ENCODE results near the gene RAC3. TPM values are rescaled to one million over a fixed set of nuclear protein-coding genes. Genes with fewer than 3 reads are reported as not detected.

The RAC3 gene
- total and polyA plus RNA-seq, 4 donors = 0.63 to 6.3 (median 3.3) TPM

DNA sequence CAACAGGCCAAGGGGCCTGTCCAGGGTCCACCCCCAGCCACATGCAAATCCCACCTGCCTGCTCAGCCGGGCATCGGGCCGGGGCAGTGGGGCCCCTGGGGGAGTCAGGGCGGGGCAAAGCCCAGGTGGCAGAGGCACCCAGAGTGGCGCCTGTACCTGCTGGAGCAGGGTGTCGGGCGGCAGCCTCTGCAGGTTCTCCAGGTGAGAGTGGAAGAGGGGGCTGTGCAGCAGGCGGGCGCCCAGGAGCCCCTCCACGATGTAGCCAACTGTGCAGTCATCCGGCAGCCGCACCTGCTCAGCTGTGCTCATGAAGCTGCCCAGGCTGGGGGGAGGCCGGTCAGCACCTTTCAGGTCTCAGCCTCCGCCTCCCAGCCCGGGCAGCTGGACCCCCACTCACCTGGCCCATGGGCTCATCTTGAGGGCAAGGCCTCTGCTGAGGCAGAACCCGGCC lies 18.1 kb downstream of the RAC3 start:
- no peak for DNase-seq (ENCODE audit: low spot score)
- Histone ChIP-seq H3K4me1 (ENCODE audit: control insufficient read depth in 4 of 4, insufficient read depth in 4 of 4, low read length in 3 of 4) (peaks cover 23 to 73% (median 59%) of the 10 kb centered on the region in 4 donors), H3K36me3 (ENCODE audit: control insufficient read depth in 4 of 4, insufficient read depth in 3 of 4, low read depth in 1 of 4, low read length in 3 of 4) (peaks cover 4 to 8% (median 4%) of the 10 kb centered on the region in 4 donors), H3K9ac (ENCODE audit: low read depth in 1 of 2, low read length in 2 of 2) (no peak overlapping the region), H3K4me3 (ENCODE audit: low read depth in 1 of 3, low read length in 3 of 3) (no peak overlapping the region), H3K27me3 (ENCODE audit: control insufficient read depth in 4 of 4, insufficient read depth in 4 of 4, low read length in 3 of 4) (no peaks in the 10 kb centered on the region), H3K9me3 (ENCODE audit: control insufficient read depth in 4 of 4, low read length in 3 of 4) (no peaks in the 10 kb centered on the region), H3K27ac (ENCODE audit: low read depth in 1 of 2, low read length in 2 of 2) (peak overlapping the region; percentile 12)
- no peak for TF ChIP-seq RAD21 (IDR thresholded peaks at IDR 0.05)
- no peak for TF ChIP-seq HNF4A (conservative IDR thresholded peaks at IDR 0.05)
- no peak for TF ChIP-seq NR2F2 (IDR thresholded peaks at IDR 0.05)
- TF ChIP-seq, protein P1, sequence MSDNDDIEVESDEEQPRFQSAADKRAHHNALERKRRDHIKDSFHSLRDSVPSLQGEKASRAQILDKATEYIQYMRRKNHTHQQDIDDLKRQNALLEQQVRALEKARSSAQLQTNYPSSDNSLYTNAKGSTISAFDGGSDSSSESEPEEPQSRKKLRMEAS (IDR thresholded peaks at IDR 0.05) = no peak
- WGBS = 97% methylated on average over 16 of the region's 16 CpGs

DNA sequence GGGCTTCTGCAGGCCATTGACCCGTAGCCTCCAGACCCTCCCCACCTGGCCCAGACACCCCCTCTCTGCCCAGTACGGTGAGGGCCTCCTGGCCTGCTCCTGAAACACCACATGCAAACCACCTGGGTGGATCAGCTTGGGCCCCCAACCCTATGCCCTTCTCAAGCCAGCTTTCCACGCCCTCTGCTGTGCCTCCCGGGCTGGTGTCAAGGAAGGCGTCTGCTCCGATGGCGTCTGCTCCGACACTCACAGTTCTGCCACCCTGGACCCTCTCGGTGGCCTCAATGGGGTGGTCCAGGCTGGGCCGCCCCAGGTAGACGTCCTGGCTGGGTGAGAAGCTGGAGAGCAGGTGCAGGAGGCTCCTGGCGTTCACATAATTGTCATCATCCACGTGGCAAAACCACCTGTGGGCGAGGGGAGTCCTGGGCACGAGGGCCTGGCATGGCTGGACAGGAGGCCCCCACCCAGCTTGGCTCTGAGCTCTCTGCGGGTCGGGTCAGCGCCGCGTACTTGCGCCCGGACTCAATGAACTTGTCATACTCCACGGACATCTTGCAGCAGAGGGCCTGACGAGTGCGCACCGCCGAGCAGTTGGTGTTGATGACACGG lies 18.8 kb downstream of the RAC3 start:
- 86% methylated on average over 28 of the region's 28 CpGs for WGBS
- peaks cover 4 to 11% (median 6%) of the 10 kb centered on the region in 4 donors for H3K36me3 ChIP-seq (ENCODE audit: control insufficient read depth in 4 of 4, insufficient read depth in 3 of 4, low read depth in 1 of 4, low read length in 3 of 4)

DNA sequence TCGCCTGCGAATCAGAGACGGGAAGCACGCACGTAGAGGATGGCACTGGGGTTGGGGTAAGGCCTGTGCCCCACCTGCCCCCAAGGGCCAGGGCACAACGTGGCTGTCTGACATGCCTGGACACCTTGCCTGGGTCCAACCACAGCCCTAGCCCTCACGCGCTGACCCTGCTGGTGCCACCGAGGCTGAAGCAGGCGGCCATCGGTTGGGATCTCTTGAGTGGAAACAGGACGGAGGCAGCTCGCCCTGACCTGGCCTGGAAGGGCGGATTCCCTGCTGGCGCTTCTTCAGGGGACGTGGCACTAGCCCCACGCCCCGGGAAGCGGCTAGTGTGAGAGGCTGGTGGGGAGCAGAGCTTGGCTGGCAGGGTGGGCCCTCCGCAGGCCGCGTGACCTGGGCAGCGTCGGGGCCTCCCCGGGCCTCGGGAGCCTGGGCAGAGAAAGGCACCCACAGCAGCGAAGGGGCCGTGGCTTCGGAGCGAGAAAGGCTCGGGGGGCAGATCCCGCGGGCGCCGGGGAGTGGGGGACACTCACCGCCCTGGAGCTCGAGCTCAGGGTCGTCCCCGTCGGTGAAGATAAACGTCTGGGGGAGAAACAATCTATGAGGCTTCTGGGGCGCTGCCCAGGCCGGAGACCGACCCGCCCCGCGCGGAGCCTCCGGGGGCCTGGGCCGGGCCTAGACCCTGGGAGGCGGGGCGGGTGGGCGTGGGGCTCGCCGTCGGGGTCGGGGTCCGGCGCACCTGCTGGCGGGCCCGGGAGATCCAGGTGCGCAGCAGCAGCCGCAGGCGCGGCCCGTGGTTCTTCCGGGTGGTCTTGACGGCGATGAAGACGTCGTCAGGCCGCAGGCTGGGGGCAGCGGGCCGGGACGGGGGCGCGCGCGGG lies 19.5 kb downstream of the RAC3 start:
- peak in 1 of 2 donors; percentile 11 for TF ChIP-seq GABPA (IDR thresholded peaks at IDR 0.05 in 1 of 2, conservative IDR thresholded peaks at IDR 0.05 in 1 of 2)
- no peak for TF ChIP-seq HNF4A (conservative IDR thresholded peaks at IDR 0.05)
- no peaks in the 10 kb centered on the region for H3K27me3 ChIP-seq (ENCODE audit: control insufficient read depth in 4 of 4, insufficient read depth in 4 of 4, low read length in 3 of 4)
- no peak for DNase-seq (ENCODE audit: low spot score)
- H3K4me1 ChIP-seq (ENCODE audit: control insufficient read depth in 4 of 4, insufficient read depth in 4 of 4, low read length in 3 of 4) = peaks cover 23 to 71% (median 58%) of the 10 kb centered on the region in 4 donors
- H3K27ac ChIP-seq (ENCODE audit: low read depth in 1 of 2, low read length in 2 of 2) = peak overlapping the region; percentile 34 to 60
- peaks cover 4 to 13% (median 9%) of the 10 kb centered on the region in 4 donors for H3K36me3 ChIP-seq (ENCODE audit: control insufficient read depth in 4 of 4, insufficient read depth in 3 of 4, low read depth in 1 of 4, low read length in 3 of 4)
- H3K4me3 ChIP-seq (ENCODE audit: low read depth in 1 of 3, low read length in 3 of 3) = peak overlapping the region; percentile 45 to 94 (median 58)
- WGBS = 10% methylated on average over 79 of the region's 79 CpGs
- peak overlapping the region in 1 of 2 donors; percentile 49 for H3K9ac ChIP-seq (ENCODE audit: low read depth in 1 of 2, low read length in 2 of 2)
- H3K9me3 ChIP-seq (ENCODE audit: control insufficient read depth in 4 of 4, low read length in 3 of 4) = no peaks in the 10 kb centered on the region

More for the DNA sequence above, 18.8 kb downstream of the RAC3 start:
- peaks cover 23 to 73% (median 59%) of the 10 kb centered on the region in 4 donors for H3K4me1 ChIP-seq (ENCODE audit: control insufficient read depth in 4 of 4, insufficient read depth in 4 of 4, low read length in 3 of 4)
- H3K9ac ChIP-seq (ENCODE audit: low read depth in 1 of 2, low read length in 2 of 2) = no peak overlapping the region
- H3K4me3 ChIP-seq (ENCODE audit: low read depth in 1 of 3, low read length in 3 of 3) = peak overlapping the region in 2 of 3 donors; percentile 58 to 94
- no peaks in the 10 kb centered on the region for H3K27me3 ChIP-seq (ENCODE audit: control insufficient read depth in 4 of 4, insufficient read depth in 4 of 4, low read length in 3 of 4)
- H3K27ac ChIP-seq (ENCODE audit: low read depth in 1 of 2, low read length in 2 of 2) = no peak overlapping the region
- no peak for DNase-seq (ENCODE audit: low spot score)
- TF ChIP-seq FOXA1 (IDR thresholded peaks at IDR 0.05) = no peak
- TF ChIP-seq GABPA (IDR thresholded peaks at IDR 0.05 in 1 of 2, conservative IDR thresholded peaks at IDR 0.05 in 1 of 2) = no peak
- no peak for TF ChIP-seq HNF4G (IDR thresholded peaks at IDR 0.05)
- TF ChIP-seq, protein P2, sequence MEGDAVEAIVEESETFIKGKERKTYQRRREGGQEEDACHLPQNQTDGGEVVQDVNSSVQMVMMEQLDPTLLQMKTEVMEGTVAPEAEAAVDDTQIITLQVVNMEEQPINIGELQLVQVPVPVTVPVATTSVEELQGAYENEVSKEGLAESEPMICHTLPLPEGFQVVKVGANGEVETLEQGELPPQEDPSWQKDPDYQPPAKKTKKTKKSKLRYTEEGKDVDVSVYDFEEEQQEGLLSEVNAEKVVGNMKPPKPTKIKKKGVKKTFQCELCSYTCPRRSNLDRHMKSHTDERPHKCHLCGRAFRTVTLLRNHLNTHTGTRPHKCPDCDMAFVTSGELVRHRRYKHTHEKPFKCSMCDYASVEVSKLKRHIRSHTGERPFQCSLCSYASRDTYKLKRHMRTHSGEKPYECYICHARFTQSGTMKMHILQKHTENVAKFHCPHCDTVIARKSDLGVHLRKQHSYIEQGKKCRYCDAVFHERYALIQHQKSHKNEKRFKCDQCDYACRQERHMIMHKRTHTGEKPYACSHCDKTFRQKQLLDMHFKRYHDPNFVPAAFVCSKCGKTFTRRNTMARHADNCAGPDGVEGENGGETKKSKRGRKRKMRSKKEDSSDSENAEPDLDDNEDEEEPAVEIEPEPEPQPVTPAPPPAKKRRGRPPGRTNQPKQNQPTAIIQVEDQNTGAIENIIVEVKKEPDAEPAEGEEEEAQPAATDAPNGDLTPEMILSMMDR (IDR thresholded peaks at IDR 0.05; ENCODE audit: low read depth, low read length, missing input control) = no peak
- no peak for TF ChIP-seq RAD21 (IDR thresholded peaks at IDR 0.05)
- no peak for TF ChIP-seq NR2F2 (IDR thresholded peaks at IDR 0.05)
- TF ChIP-seq JUND (IDR thresholded peaks at IDR 0.05) = no peak
- TF ChIP-seq YY1 (IDR thresholded peaks at IDR 0.05) = no peak
- no peak for TF ChIP-seq FOXA2 (IDR thresholded peaks at IDR 0.05)
- TF ChIP-seq SP1 (IDR thresholded peaks at IDR 0.05) = no peak
- no peaks in the 10 kb centered on the region for H3K9me3 ChIP-seq (ENCODE audit: control insufficient read depth in 4 of 4, low read length in 3 of 4)

All from liver (tissue), 9 donors.